Sigmoid colon (tissue), 7 donors: ENCODE results near the gene ZNF134. TPM values are rescaled to one million over a fixed set of nuclear protein-coding genes. Genes with fewer than 3 reads are reported as not detected.
A peak's percentile ranks its signal among the peaks of the same experiment; 100 is the strongest.

Source experiments
- DNase-seq: peaks from one replicate; pipeline ENCODE4 v3.0.0-alpha.2; 2019
- H3K27ac ChIP-seq, 4 donors: fragments of 200-600 bp; sonication (generic); one replicate each; pipeline ENCODE4 v1.5.1; 2016 to 2019; ENCODE audit warnings: mild to moderate bottlenecking in 1 of 4
- H3K27me3 ChIP-seq, 3 donors: fragments of 200-600 bp; sonication (generic); one replicate each; pipeline ENCODE4 v1.5.1; 2019; ENCODE audit warnings: mild to moderate bottlenecking in 1 of 3
- H3K36me3 ChIP-seq, 4 donors: fragments of 200-600 bp; sonication (generic); one replicate each; pipeline ENCODE4 v1.5.1; 2016 to 2019
- H3K4me1 ChIP-seq, 4 donors: fragments of 200-600 bp; sonication (generic); one replicate each; pipeline ENCODE4 v1.5.1; 2017 to 2019
- H3K4me3 ChIP-seq, 4 donors: fragments of 200-600 bp; sonication (generic); one replicate each; pipeline ENCODE4 v1.5.1; 2017 to 2019; ENCODE audit warnings: mild to moderate bottlenecking in 2 of 4, moderate library complexity in 1 of 4
- H3K9me3 ChIP-seq, 4 donors: fragments of 200-600 bp in 3 of 4; sonication (generic) in 3 of 4; one replicate each; pipeline versions ENCODE4 v1.5.1 to v1.6.1; 2013 to 2019
- CTCF ChIP-seq, 4 experiments: fragments of 450-650 bp in 3 of 4; fragments of 200-600 bp in 1 of 4; IDR thresholded peaks; one replicate each; pipeline ENCODE4 v1.5.1; 2016 to 2019; ENCODE audit warnings: antibody characterized with exemption in 4 of 4, mild to moderate bottlenecking in 3 of 4, moderate library complexity in 2 of 4
- EP300 ChIP-seq, 4 donors: sonication (generic); formaldehyde crosslinking; IDR thresholded peaks; one replicate each; pipeline ENCODE4 v1.6.1; 2017; ENCODE audit warnings: antibody characterized with exemption in 4 of 4
- POLR2A ChIP-seq, 2 donors: fragments of 450-650 bp; IDR thresholded peaks; one replicate each; pipeline ENCODE4 v1.6.1; 2016; ENCODE audit warnings: antibody characterized with exemption in 2 of 2, mild to moderate bottlenecking in 2 of 2, moderate library complexity in 2 of 2
- POLR2AphosphoS5 ChIP-seq, 4 donors: sonication (generic); formaldehyde crosslinking; IDR thresholded peaks; one replicate each; pipeline ENCODE4 v1.6.1; 2017; ENCODE audit warnings: antibody characterized with exemption in 4 of 4
- WGBS, 2 donors: extraction: QIAGEN DNeasy Blood & Tissue Kit; methylation state at CpG; one replicate each; pipeline ENCODE4 v1.1.7; 2013; 5-methylcytosine and 5-hydroxymethylcytosine counted together
- intact Hi-C: fragments of 100-400 bp; cut with DNase I; formaldehyde crosslinking; loops from one replicate; pipeline ENCODE4 v1.15.1; 2023
- polyA plus RNA-seq, 3 donors: library from polyadenylated mRNA; stranded (reverse); fragments of 200-250 nt; gene quantifications; one replicate each; pipeline ENCODE4 v1.2.3, GENCODE V29; 2013
- total RNA-seq, 4 donors: library from RNA; depleted of rRNA; stranded (reverse); fragments of >200 nt; gene quantifications; one replicate each; pipeline ENCODE4 v1.1.0, GENCODE V29; 2016
- donor health status: healthy with polysubstance abuse.
- donor health status: Bipolar disorder and iron deficiency.
- donor health status: healthy.

Gene ZNF134
- total and polyA plus RNA-seq, 7 donors = 0.92 to 23.2 (median 10.8) TPM

- WGBS, 2 donors = 98% methylated on average over 3 of the region's 3 CpGs
- Histone ChIP-seq H3K4me3 (peak overlapping the region in 2 of 4 donors; percentile 92 to 98), H3K36me3 (peaks cover 20 to 51% (median 46%) of the 10 kb centered on the region in 4 donors), H3K27me3 (no peaks in the 10 kb centered on the region), H3K27ac (no peak overlapping the region), H3K4me1 (peaks cover 0 to 16% (median 11%) of the 10 kb centered on the region in 4 donors), H3K9me3 (peaks cover 43 to 56% (median 53%) of the 10 kb centered on the region in 4 donors)
- intact Hi-C loops = no loop called here
- no peak for DNase-seq
- TF ChIP-seq EP300 (IDR thresholded peaks at IDR 0.05) (no peak), CTCF (IDR thresholded peaks at IDR 0.05) (no peak), POLR2AphosphoS5 (IDR thresholded peaks at IDR 0.05) (no peak), POLR2A (IDR thresholded peaks at IDR 0.05) (no peak)
Measured at GRCh38 chr19:57615346-57615745, 1.3 kb downstream of the ZNF134 start.

GRCh38 chr19:57620673-57621348 is 6.8 kb downstream of the ZNF134 start:
- H3K36me3 ChIP-seq = peaks cover 38 to 92% (median 66%) of the 10 kb centered on the region in 4 donors
- H3K4me3 ChIP-seq = no peak overlapping the region
- 98% methylated on average over 10 of the region's 10 CpGs for WGBS, 2 donors

GRCh38 chr19:57623091-57623490 is 9.0 kb downstream of the ZNF134 start:
- Histone ChIP-seq H3K36me3 (peaks cover 38 to 69% (median 44%) of the 10 kb centered on the region in 4 donors), H3K4me1 (no peaks in the 10 kb centered on the region), H3K4me3 (no peak overlapping the region), H3K27ac (no peak overlapping the region), H3K9me3 (peaks cover 56 to 87% (median 68%) of the 10 kb centered on the region in 4 donors), H3K27me3 (no peaks in the 10 kb centered on the region)
- intact Hi-C loops = no loop called here
- no peak for DNase-seq
- TF ChIP-seq EP300 (IDR thresholded peaks at IDR 0.05) (no peak), POLR2A (IDR thresholded peaks at IDR 0.05) (no peak), CTCF (IDR thresholded peaks at IDR 0.05) (no peak)

More at GRCh38 chr19:57620673-57621348, 6.8 kb downstream of the ZNF134 start:
- H3K27me3 ChIP-seq = no peaks in the 10 kb centered on the region
- H3K27ac ChIP-seq = no peak overlapping the region
- DNase-seq = no peak
- H3K9me3 ChIP-seq = peaks cover 74 to 99% (median 89%) of the 10 kb centered on the region in 4 donors
- intact Hi-C loops = no loop called here
- H3K4me1 ChIP-seq = peaks cover 0 to 2% (median 0%) of the 10 kb centered on the region in 4 donors
- TF ChIP-seq POLR2AphosphoS5 (IDR thresholded peaks at IDR 0.05) = no peak
- no peak for TF ChIP-seq CTCF (IDR thresholded peaks at IDR 0.05)
- no peak for TF ChIP-seq POLR2A (IDR thresholded peaks at IDR 0.05)
- no peak for TF ChIP-seq EP300 (IDR thresholded peaks at IDR 0.05)

- H3K27me3 ChIP-seq = no peaks in the 10 kb centered on the region
- H3K4me3 ChIP-seq = peak within 1 kb of the TSS; percentile 63 to 93 (median 80)
- H3K4me1 ChIP-seq = peaks cover 0 to 18% (median 10%) of the 10 kb centered on the region in 4 donors
- H3K9me3 ChIP-seq = peaks cover 8 to 21% (median 12%) of the 10 kb centered on the region in 4 donors
- intact Hi-C loops = loop anchor here (2.0 to 5.0 kb wide), 2 partner anchors 48 to 51 kb away; partner anchors contain the start of genes ZIK1 and ZNF551
- 2% methylated on average over 59 of the region's 59 CpGs for WGBS, 2 donors
- TF ChIP-seq EP300 (IDR thresholded peaks at IDR 0.05) = no peak
- TF ChIP-seq POLR2AphosphoS5 (IDR thresholded peaks at IDR 0.05) = peak; percentile 54 to 78 (median 72)
- no peak for TF ChIP-seq CTCF (IDR thresholded peaks at IDR 0.05)
- H3K27ac ChIP-seq = peak within 1 kb of the TSS; percentile 85 to 89 (median 86)
- H3K36me3 ChIP-seq = peaks cover 6 to 49% (median 35%) of the 10 kb centered on the region in 4 donors
- DNase-seq = peak; percentile 96
Measured at GRCh38 chr19:57632987-57633831, 19.2 kb downstream of the ZNF134 start, which contains the start of gene ZNF211. ZNF211 (plus strand) TSS chr19:57633168; CDS start chr19:57633347, 179 bp downstream.
